CD4-positive, alpha-beta T cell (primary cell): Measurements from ENCODE around the gene PYCARD. TPM values are rescaled to one million over a fixed set of nuclear protein-coding genes. Genes with fewer than 3 reads are reported as not detected.
"Not testable (repeated sequence)": the region's sequence is repeated elsewhere in the genome, so short reads cannot be mapped to it uniquely, and the experiment has no call there.

Source experiments
- ATAC-seq: fragments of 200-7000 bp; cut with Tn5 transposase; one replicate; pipeline ENCODE4 v1.10.0; 2022; ENCODE audit warnings: mild to moderate bottlenecking; ENCODE audit not compliant: poor library complexity
- CTCF ChIA-PET: fragments of 350-600 bp; sonication (Branson Sonifier 250); formaldehyde crosslinking; loops from one replicate; lab custom pipeline; 2021; ENCODE audit warnings: antibody characterized with exemption, inconsistent platforms; lab: Charles Lee
- POLR2A ChIA-PET: fragments of 350-600 bp; sonication (Branson Sonifier 250); formaldehyde crosslinking; loops from one replicate; lab custom pipeline; 2021; ENCODE audit warnings: antibody characterized with exemption, inconsistent platforms; lab: Charles Lee
- DNase-seq, 14 experiments: peaks; one replicate each; pipeline ENCODE4 v3.0.0-alpha.2; 2013 to 2020; ENCODE audit warnings: mixed read lengths in 2 of 14
- H3K27ac ChIP-seq, 2 donors: one replicate each; pipeline versions ENCODE4 v1.5.1 to v1.7.0; 2013; ENCODE audit warnings: low read length in 2 of 2, low read depth in 1 of 2, mild to moderate bottlenecking in 1 of 2
- H3K27me3 ChIP-seq, 2 experiments: 1 replicate in 1 of 2; 2 replicates in 1 of 2; pipeline versions ENCODE4 v1.6.1 to v1.7.0; 2013; ENCODE audit warnings: low read length in 2 of 2, control low read depth in 1 of 2, mild to moderate bottlenecking in 1 of 2, moderate library complexity in 1 of 2; ENCODE audit not compliant: insufficient read depth in 2 of 2, control insufficient read depth in 1 of 2
- H3K36me3 ChIP-seq: one replicate; pipeline ENCODE4 v1.6.1; 2013; ENCODE audit warnings: low read length, control low read depth; ENCODE audit not compliant: insufficient read depth
- H3K4me1 ChIP-seq: one replicate; pipeline ENCODE4 v1.6.1; 2013; ENCODE audit warnings: low read length, control low read depth; ENCODE audit not compliant: insufficient read depth
- H3K4me3 ChIP-seq: one replicate; pipeline ENCODE4 v1.5.1; 2013; ENCODE audit warnings: mild to moderate bottlenecking, low read length, moderate library complexity
- H3K9me3 ChIP-seq, 2 experiments: 1 replicate in 1 of 2; 2 replicates in 1 of 2; pipeline versions ENCODE4 v1.6.1 to v1.7.0; 2013; ENCODE audit warnings: low read length in 2 of 2, mild to moderate bottlenecking in 2 of 2, control low read depth in 1 of 2, moderate library complexity in 1 of 2; ENCODE audit not compliant: control insufficient read depth in 1 of 2, insufficient read depth in 1 of 2
- H3K27ac Mint-ChIP-seq: one replicate; pipeline ENCODE4 v1.8.0; 2020; ENCODE audit warnings: mixed read lengths
- H3K27me3 Mint-ChIP-seq: one replicate; pipeline ENCODE4 v1.8.0; 2021; ENCODE audit warnings: mixed read lengths
- H3K36me3 Mint-ChIP-seq: one replicate; pipeline ENCODE4 v1.8.0; 2021; ENCODE audit warnings: low read depth, mixed read lengths
- H3K4me1 Mint-ChIP-seq: one replicate; pipeline ENCODE4 v1.8.0; 2021; ENCODE audit warnings: low read depth, mixed read lengths
- H3K4me3 Mint-ChIP-seq: one replicate; pipeline ENCODE4 v1.8.0; 2020; ENCODE audit warnings: mild to moderate bottlenecking, mixed read lengths
- H3K9me3 Mint-ChIP-seq: one replicate; pipeline ENCODE4 v1.8.0; 2020; ENCODE audit warnings: mixed read lengths
- CTCF ChIP-seq: fragments of 200-600 bp; IDR thresholded peaks from one replicate; pipeline ENCODE4 v1.8.0; 2022; ENCODE audit warnings: antibody characterized with exemption, mild to moderate bottlenecking
- intact Hi-C, 2 experiments: fragments of 100-400 bp; cut with DNase I in 1 of 2; cut with micrococcal nuclease in 1 of 2; formaldehyde crosslinking; loops; one replicate each; pipeline versions ENCODE4 v1.15.1 to v1.9.0; 2023 to 2025; cut with DNase I, micrococcal nuclease
- total RNA-seq, 174 experiments: library from RNA in 2 of 174; stranded (reverse) in 2 of 174; gene quantifications; one replicate each; pipeline ENCODE4 v1.2.3 and lab custom pipeline; 2021 to 2026

PYCARD gene
- total RNA-seq, 2 experiments from 2014 or later = 8.1 to 8.5 TPM

- ATAC-seq (no peak), DNase-seq (no peak)
- CTCF ChIA-PET = no interaction called here
- H3K4me3 ChIP-seq = no peak overlapping the region
- Mint-ChIP-seq H3K4me3 (peak overlapping the region; percentile 77), H3K27ac (peak overlapping the region; percentile 90), H3K36me3 (peaks cover 62% of the 10 kb centered on the region), H3K4me1 (peaks cover 68% of the 10 kb centered on the region), H3K27me3 (no peaks in the 10 kb centered on the region), H3K9me3 (no peaks in the 10 kb centered on the region)
- peaks cover 29% of the 10 kb centered on the region for H3K36me3 ChIP-seq
- intact Hi-C loops = loop anchor here (2.0 to 10.0 kb wide), 5 partner anchors 19 to 675 kb away; partner anchors contain the start of genes ZNF843 (in 2 of the 2), FUS (in 1 of the 2) and ZNF267 (in 1 of the 2)
- H3K9me3 ChIP-seq = no peaks in the 10 kb centered on the region
- POLR2A ChIA-PET = interaction anchor here (1.0 to 8.6 kb wide), 5 partner anchors 9 to 82 kb away, joined by 4 to 119 read pairs (median 30); partner anchors contain the start of genes FUS and KAT8
- H3K27ac ChIP-seq = no peak overlapping the region
- no peak for TF ChIP-seq CTCF
- H3K4me1 ChIP-seq = peaks cover 45% of the 10 kb centered on the region
- H3K27me3 ChIP-seq = no peaks in the 10 kb centered on the region
Observed at GRCh38 chr16:31199430-31200041, 3.0 kb downstream of the PYCARD start.

DNA sequence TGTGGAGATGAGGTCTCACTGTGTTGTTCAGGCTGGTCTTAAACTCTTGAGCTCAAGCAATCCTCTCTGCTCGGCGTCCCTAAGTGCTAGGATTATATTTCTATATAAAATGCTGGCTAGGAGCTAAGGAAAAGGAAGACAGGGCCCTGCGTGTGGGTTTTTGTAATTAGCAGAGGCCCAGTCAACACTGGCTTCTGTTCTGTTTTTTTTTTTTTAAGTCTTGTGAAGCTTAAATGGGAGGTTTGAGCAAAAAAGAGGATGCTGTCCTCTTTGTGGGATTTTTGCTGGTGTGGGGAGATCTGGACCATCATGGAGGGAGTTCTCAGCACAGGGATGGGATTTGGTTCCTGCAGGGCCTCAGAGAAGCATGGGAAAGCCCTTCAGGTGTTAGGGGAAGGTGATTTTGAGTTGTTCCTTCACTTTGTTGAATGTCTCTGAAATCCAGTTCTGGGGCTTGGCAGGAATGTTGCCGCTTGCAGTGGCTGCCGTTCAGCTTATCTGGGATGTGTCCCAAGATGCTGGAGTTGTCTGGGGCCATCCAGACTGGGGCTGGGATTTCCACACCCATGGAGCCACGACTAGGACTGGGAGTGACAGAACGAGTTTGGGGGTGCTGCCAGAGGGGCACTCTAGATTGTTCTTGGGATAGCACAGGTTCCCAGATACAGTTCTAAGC is 4.2 kb downstream of the PYCARD start:
- H3K27me3 ChIP-seq = no peaks in the 10 kb centered on the region
- H3K27ac ChIP-seq = no peak overlapping the region
- H3K4me1 Mint-ChIP-seq = peaks cover 73% of the 10 kb centered on the region
- ChIA-PET CTCF (no interaction called here), POLR2A (interaction anchor here (1.0 to 8.6 kb wide), 5 partner anchors 14 to 81 kb away, joined by 4 to 89 read pairs (median 4); partner anchors contain the start of genes FUS and KAT8)
- H3K27me3 Mint-ChIP-seq = no peaks in the 10 kb centered on the region
- peaks cover 41% of the 10 kb centered on the region for H3K36me3 ChIP-seq
- peak overlapping the region; percentile 90 for H3K27ac Mint-ChIP-seq
- H3K4me3 ChIP-seq = no peak overlapping the region
- peaks cover 50% of the 10 kb centered on the region for H3K4me1 ChIP-seq
- no peaks in the 10 kb centered on the region for H3K9me3 Mint-ChIP-seq
- H3K36me3 Mint-ChIP-seq = peaks cover 74% of the 10 kb centered on the region
- ATAC-seq = no peak
- peak overlapping the region; percentile 44 for H3K4me3 Mint-ChIP-seq
- H3K9me3 ChIP-seq = no peaks in the 10 kb centered on the region
- DNase-seq = no peak
- no peak for TF ChIP-seq CTCF
- intact Hi-C loops = no loop called here

DNA sequence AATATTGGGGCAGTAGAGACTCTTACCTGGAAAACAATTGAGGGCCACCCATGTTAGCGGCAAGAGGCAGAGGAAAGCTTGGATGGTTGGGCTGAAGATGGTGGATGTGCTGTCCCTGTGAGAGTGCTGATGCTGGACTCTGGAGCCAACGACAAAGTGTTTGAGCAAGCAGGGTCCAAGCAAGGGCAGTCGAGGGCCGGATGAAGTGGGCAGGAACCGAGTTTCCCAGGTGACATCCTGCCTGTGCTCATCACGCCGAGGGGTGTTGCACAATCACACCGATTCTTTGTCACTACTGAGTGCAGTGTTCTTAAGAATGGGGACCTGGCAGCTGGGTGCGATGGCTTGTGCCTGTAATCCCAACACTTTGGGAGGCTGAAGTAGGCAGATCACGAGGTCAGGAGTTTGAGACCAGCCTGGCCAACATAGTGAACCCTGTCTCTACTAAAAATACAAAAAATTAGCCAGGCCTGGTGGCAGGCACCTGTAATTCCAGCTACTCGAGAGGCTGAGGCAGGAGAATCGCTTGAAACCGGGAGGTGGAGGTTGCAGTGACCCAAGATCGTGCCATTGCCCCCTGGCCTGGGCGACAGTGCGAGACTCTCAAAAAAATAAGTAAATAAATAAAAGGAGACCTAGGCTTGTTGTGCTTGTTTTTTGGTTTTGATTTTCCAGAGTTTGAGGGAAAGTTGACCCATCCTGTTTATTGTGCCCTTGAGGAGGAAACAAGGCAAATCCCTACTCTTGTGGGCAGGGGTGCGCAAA is 6.1 kb downstream of the PYCARD start:
- H3K4me1 ChIP-seq = peaks cover 37% of the 10 kb centered on the region
- no peak for DNase-seq
- no peak overlapping the region for H3K4me3 ChIP-seq
- H3K27ac ChIP-seq = no peak overlapping the region
- H3K27me3 ChIP-seq = no peaks in the 10 kb centered on the region
- Mint-ChIP-seq H3K4me3 (no peak overlapping the region), H3K4me1 (peaks cover 71% of the 10 kb centered on the region), H3K27me3 (no peaks in the 10 kb centered on the region), H3K9me3 (no peaks in the 10 kb centered on the region), H3K27ac (peak overlapping the region; percentile 70), H3K36me3 (peaks cover 86% of the 10 kb centered on the region)
- ChIA-PET POLR2A (interaction anchor here (2.0 to 8.6 kb wide), 3 partner anchors 12 to 19 kb away, joined by 8 to 89 read pairs (median 29); partner anchors contain the start of gene FUS), CTCF (no interaction called here)
- no peak for ATAC-seq
- TF ChIP-seq CTCF = no peak
- H3K36me3 ChIP-seq = peaks cover 60% of the 10 kb centered on the region
- no peaks in the 10 kb centered on the region for H3K9me3 ChIP-seq
- intact Hi-C loops = no loop called here

GRCh38 chr16:31195861-31196260 is 6.7 kb downstream of the PYCARD start:
- H3K4me3 ChIP-seq, H3K9me3 Mint-ChIP-seq, DNase-seq, H3K27me3 ChIP-seq, CTCF ChIA-PET, ATAC-seq, H3K27ac ChIP-seq, H3K9me3 ChIP-seq, H3K4me3 Mint-ChIP-seq, H3K27me3 Mint-ChIP-seq: not testable (repeated sequence)
- Mint-ChIP-seq H3K4me1 (peaks cover 71% of the 10 kb centered on the region), H3K27ac (peak overlapping the region; percentile 33), H3K36me3 (peaks cover 89% of the 10 kb centered on the region)
- intact Hi-C loops = loop anchor here in 1 of 2 experiments (2.0 kb wide), 1 partner anchor 15 kb away; the partner anchor contains the start of gene FUS
- Histone ChIP-seq H3K36me3 (peaks cover 66% of the 10 kb centered on the region), H3K4me1 (peaks cover 31% of the 10 kb centered on the region)
- POLR2A ChIA-PET = interaction anchor here (2.0 to 8.6 kb wide), 3 partner anchors 11 to 19 kb away, joined by 8 to 89 read pairs (median 29); partner anchors contain the start of gene FUS
